Endothelial cell of umbilical vein (primary cell): ENCODE results near the gene DEF6.

Source experiments
- EZH2 ChIP-seq: IDR thresholded peaks from 2 replicates; pipeline ENCODE4 v1.6.1; 2012; ENCODE audit warnings: borderline replicate concordance, low read depth, mild to moderate bottlenecking, moderate library complexity, low read length, inconsistent platforms; ENCODE audit not compliant: severe bottlenecking
- POLR2A ChIP-seq: IDR thresholded peaks from 2 replicates; pipeline ENCODE4 v1.6.1; 2012; ENCODE audit warnings: low read depth, mild to moderate bottlenecking, control low read depth, low read length
- POLR2AphosphoS5 ChIP-seq: IDR thresholded peaks from 2 replicates; pipeline ENCODE4 v1.6.1; 2012; ENCODE audit warnings: low read depth, mild to moderate bottlenecking, control low read depth, low read length, moderate library complexity; ENCODE audit not compliant: insufficient read depth

DNA sequence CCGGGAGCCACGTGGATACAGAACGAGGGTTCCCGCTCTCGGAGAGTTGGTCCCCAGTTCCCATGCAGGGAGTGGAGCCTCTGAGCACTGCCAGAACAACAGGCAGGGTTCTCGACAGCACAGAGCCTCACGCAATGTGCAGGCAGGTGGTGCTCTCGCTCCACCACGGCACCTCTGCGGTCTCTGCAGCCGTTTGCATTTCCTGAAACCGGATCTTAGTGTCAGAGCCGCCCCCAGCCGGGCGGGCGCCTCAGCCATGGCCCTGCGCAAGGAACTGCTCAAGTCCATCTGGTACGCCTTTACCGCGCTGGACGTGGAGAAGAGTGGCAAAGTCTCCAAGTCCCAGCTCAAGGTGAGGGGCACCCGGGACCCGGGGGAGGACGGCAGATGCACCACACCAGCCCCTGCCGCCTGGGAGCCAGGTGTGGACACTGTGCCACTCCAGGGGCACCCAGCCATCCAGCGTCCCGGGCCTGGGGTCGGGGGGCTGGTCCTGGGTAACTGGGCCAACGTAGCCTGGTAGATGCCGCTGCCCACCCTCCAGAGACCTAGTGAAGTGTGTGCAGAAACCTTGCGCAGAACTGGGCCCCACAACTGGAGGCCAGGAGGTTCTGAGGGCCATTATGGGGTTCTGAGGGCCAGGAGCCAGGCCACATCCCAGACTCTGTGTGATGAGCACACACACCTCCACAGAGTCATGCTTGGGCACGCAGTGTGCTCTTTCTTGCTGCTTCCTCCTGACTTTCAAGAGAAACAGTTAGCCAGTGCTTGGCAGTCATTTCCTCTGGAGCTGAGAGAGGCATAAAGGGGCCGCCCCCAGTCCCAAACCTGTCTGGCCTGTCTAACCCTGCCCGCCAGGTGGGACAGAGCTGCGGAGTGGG is at the start of gene DEF6:
- peak; percentile 61 for TF ChIP-seq POLR2AphosphoS5
- TF ChIP-seq EZH2, result no peak
- TF ChIP-seq POLR2A, result no peak
